PC-9 (cell line): ENCODE data around the gene MSH4. TPM values are rescaled to one million over a fixed set of nuclear protein-coding genes. Genes with fewer than 3 reads are reported as not detected.
"Not testable (repeated sequence)": the region's sequence is repeated elsewhere in the genome, so short reads cannot be mapped to it uniquely, and the experiment has no call there.

Experiments used
- BruUV-seq: library from RNA; stranded (reverse); fragments of 400-500 nt; replicated peaks from 2 replicates; lab custom pipeline; 2021; lab: Mats Ljungman, UMichigan
- CTCF ChIA-PET: fragments of 300-600 bp; sonication (Branson Sonifier 250); formaldehyde crosslinking; loops from one replicate; lab custom pipeline; 2022; ENCODE audit warnings: antibody characterized with exemption; lab: Charles Lee
- POLR2A ChIA-PET: fragments of 300-600 bp; sonication (Branson Sonifier 250); formaldehyde crosslinking; loops from one replicate; lab custom pipeline; 2022; ENCODE audit warnings: antibody characterized with exemption; ENCODE audit not compliant: unreplicated experiment; lab: Charles Lee
- DNase-seq, 2 experiments: peaks; one replicate each; pipeline versions ENCODE4 v3.0.0 to v3.0.0-alpha.2; 2015 to 2022; ENCODE audit warnings: mixed read lengths in 1 of 2
- H2AFZ ChIP-seq: fragments of 200-600 bp; sonication (generic); 2 replicates; pipeline ENCODE4 v1.8.1; 2017; ENCODE audit warnings: antibody characterized with exemption
- H3F3A ChIP-seq: fragments of 200-600 bp; sonication (generic); 2 replicates; pipeline ENCODE4 v1.8.1; 2017; ENCODE audit warnings: antibody characterized with exemption, mild to moderate bottlenecking, low read depth; ENCODE audit not compliant: insufficient read depth
- H3K27ac ChIP-seq: fragments of 200-600 bp; sonication (generic); 2 replicates; pipeline ENCODE4 v1.6.1; 2016; ENCODE audit warnings: mixed run types
- H3K27me3 ChIP-seq: fragments of 200-600 bp; sonication (generic); 2 replicates; pipeline ENCODE4 v1.6.1; 2016; ENCODE audit warnings: low read depth, mixed run types; ENCODE audit not compliant: insufficient read depth
- H3K36me3 ChIP-seq: fragments of 200-600 bp; sonication (generic); 2 replicates; pipeline ENCODE4 v1.6.1; 2016; ENCODE audit warnings: low read depth, mixed run types
- H3K4me1 ChIP-seq: fragments of 200-600 bp; sonication (generic); replicated peaks from 2 replicates; pipeline ENCODE4 v1.6.1; 2016; ENCODE audit warnings: mixed run types; ENCODE audit not compliant: insufficient read depth
- H3K4me2 ChIP-seq: fragments of 200-600 bp; sonication (generic); 2 replicates; pipeline ENCODE4 v1.6.1; 2017; ENCODE audit warnings: mixed run types
- H3K4me3 ChIP-seq: fragments of 200-600 bp; sonication (generic); 2 replicates; pipeline ENCODE4 v1.6.1; 2016; ENCODE audit warnings: mixed run types
- H3K79me2 ChIP-seq: fragments of 200-600 bp; sonication (generic); 2 replicates; pipeline ENCODE4 v1.6.1; 2017; ENCODE audit warnings: low read depth, mixed run types
- H3K9me2 ChIP-seq: fragments of 200-600 bp; sonication (generic); 2 replicates; pipeline ENCODE4 v1.8.1; 2017; ENCODE audit warnings: mild to moderate bottlenecking; ENCODE audit not compliant: insufficient read depth
- H3K9me3 ChIP-seq: fragments of 200-600 bp; sonication (generic); 2 replicates; pipeline ENCODE4 v1.8.1; 2016; ENCODE audit warnings: low read depth; ENCODE audit not compliant: insufficient read depth
- H4K20me1 ChIP-seq: fragments of 200-600 bp; sonication (generic); 2 replicates; pipeline ENCODE4 v1.8.1; 2017; ENCODE audit not compliant: insufficient read depth
- CTCF ChIP-seq: fragments of 200-600 bp; sonication (generic); conservative IDR thresholded peaks from 2 replicates; pipeline ENCODE4 v1.6.1; 2017; ENCODE audit warnings: mixed run types, antibody characterized with exemption, mild to moderate bottlenecking, moderate library complexity
- EZH2 ChIP-seq: fragments of 200-600 bp; sonication (generic); IDR thresholded peaks from 2 replicates; pipeline ENCODE4 v1.8.0; 2017; ENCODE audit warnings: antibody characterized with exemption, low read depth
- intact Hi-C: fragments of 100-400 bp; cut with micrococcal nuclease; formaldehyde crosslinking; loops from one replicate; pipeline ENCODE4 v1.10.0; 2022; ENCODE audit not compliant: unreplicated experiment
- total RNA-seq: library from RNA; stranded (reverse); gene quantifications from 2 replicates; pipeline ENCODE4 v1.2.3, GENCODE V29; 2021

MSH4 gene
- total RNA-seq, 1 experiment from 2014 or later = 0.35 TPM

- Histone ChIP-seq H3K4me3 (no peak overlapping the region), H3F3A (no peaks in the 10 kb centered on the region), H3K27ac (no peak overlapping the region), H3K27me3 (no peaks in the 10 kb centered on the region), H3K9me3 (no peaks in the 10 kb centered on the region), H3K79me2 (no peaks in the 10 kb centered on the region), H3K36me3 (no peaks in the 10 kb centered on the region), H3K4me2 (no peak overlapping the region), H4K20me1 (no peaks in the 10 kb centered on the region), H3K4me1 (no peaks in the 10 kb centered on the region), H3K9me2 (no peaks in the 10 kb centered on the region), H2AFZ (no peak overlapping the region)
- no TSS peak for BruUV-seq
- ChIA-PET POLR2A (no interaction called here), CTCF (no interaction called here)
- no peak for TF ChIP-seq CTCF
- TF ChIP-seq EZH2 = no peak
- intact Hi-C loops = no loop called here
- DNase-seq = no peak
Observed at GRCh38 chr1:75808921-75809320, 12.2 kb downstream of the MSH4 start.

GRCh38 chr1:75810113-75810512 is 13.4 kb downstream of the MSH4 start:
- H4K20me1 ChIP-seq, H3K36me3 ChIP-seq, H3F3A ChIP-seq, intact Hi-C loops, H3K27me3 ChIP-seq, H3K9me3 ChIP-seq, DNase-seq, H3K79me2 ChIP-seq, BruUV-seq, H3K4me2 ChIP-seq, H3K4me3 ChIP-seq, H3K4me1 ChIP-seq, H3K27ac ChIP-seq, H3K9me2 ChIP-seq, H2AFZ ChIP-seq: not testable (repeated sequence)
- CTCF ChIA-PET = interaction anchor here (0.7 kb wide), 1 partner anchor 1728 kb away, joined by 3 read pairs; no protein-coding TSS in a partner anchor
- POLR2A ChIA-PET = interaction anchor here (0.7 kb wide), 1 partner anchor 11 kb away, joined by 7 read pairs; no protein-coding TSS in a partner anchor

GRCh38 chr1:75811211-75811981 is 14.7 kb downstream of the MSH4 start:
- CTCF ChIA-PET = no interaction called here
- no peaks in the 10 kb centered on the region for H3K79me2 ChIP-seq
- no peaks in the 10 kb centered on the region for H3F3A ChIP-seq
- no peaks in the 10 kb centered on the region for H3K36me3 ChIP-seq
- POLR2A ChIA-PET = no interaction called here
- no peak overlapping the region for H2AFZ ChIP-seq
- no peaks in the 10 kb centered on the region for H3K9me2 ChIP-seq
- no TSS peak for BruUV-seq
- H4K20me1 ChIP-seq = no peaks in the 10 kb centered on the region
- intact Hi-C loops = no loop called here
- no peak overlapping the region for H3K4me3 ChIP-seq
- no peak overlapping the region for H3K4me2 ChIP-seq
- no peaks in the 10 kb centered on the region for H3K27me3 ChIP-seq
- DNase-seq = no peak
- no peaks in the 10 kb centered on the region for H3K9me3 ChIP-seq
- TF ChIP-seq CTCF = no peak
- TF ChIP-seq EZH2 = no peak
- no peak overlapping the region for H3K27ac ChIP-seq
- no peaks in the 10 kb centered on the region for H3K4me1 ChIP-seq
